Activated CD4-positive, alpha-beta memory T cell treated with anti-CD3 and anti-CD28 coated beads, Interleukin-2, amount 10 ng/mL, durations not matched to agents 7 days and 5 days (primary cell): ENCODE results near the gene RFX1. TPM values are rescaled to one million over a fixed set of nuclear protein-coding genes. Genes with fewer than 3 reads are reported as not detected.
A peak's percentile ranks its signal among the peaks of the same experiment; 100 is the strongest.
"Not testable (repeated sequence)": the region's sequence is repeated elsewhere in the genome, so short reads cannot be mapped to it uniquely, and the experiment has no call there.

Experiments used
- CTCF ChIA-PET: fragments of 350-600 bp; sonication (Branson Sonifier 250); formaldehyde crosslinking; loops from one replicate; lab custom pipeline; 2021; ENCODE audit warnings: antibody characterized with exemption, inconsistent platforms; lab: Charles Lee
- POLR2A ChIA-PET: fragments of 350-600 bp; sonication (Branson Sonifier 250); formaldehyde crosslinking; loops from one replicate; lab custom pipeline; 2021; ENCODE audit warnings: antibody characterized with exemption; lab: Charles Lee
- DNase-seq: peaks from one replicate; pipeline ENCODE4 v3.0.0-alpha.2; 2020
- H3K27ac Mint-ChIP-seq: one replicate; pipeline ENCODE4 v1.8.0; 2021; ENCODE audit warnings: mild to moderate bottlenecking, mixed read lengths
- H3K27me3 Mint-ChIP-seq: one replicate; pipeline ENCODE4 v1.8.0; 2021; ENCODE audit warnings: mixed read lengths
- H3K36me3 Mint-ChIP-seq: one replicate; pipeline ENCODE4 v1.8.0; 2021; ENCODE audit warnings: low read depth, mixed read lengths
- H3K4me1 Mint-ChIP-seq: one replicate; pipeline ENCODE4 v1.8.0; 2021; ENCODE audit warnings: mixed read lengths
- H3K4me3 Mint-ChIP-seq: one replicate; pipeline ENCODE4 v1.8.0; 2021; ENCODE audit warnings: mild to moderate bottlenecking, mixed read lengths
- H3K9me3 Mint-ChIP-seq: one replicate; pipeline ENCODE4 v1.8.0; 2021; ENCODE audit warnings: mixed read lengths
- total RNA-seq, 2 experiments: library from RNA; stranded (reverse); gene quantifications; one replicate each; pipeline ENCODE4 v1.2.3, GENCODE V29; 2021

Gene RFX1
- total RNA-seq, 2 experiments from 2014 or later, result 16.8 to 18.6 TPM

GRCh38 chr19:13969897-13970296 is 36.2 kb downstream of the RFX1 start:
- Mint-ChIP-seq H3K36me3 (peaks cover 16% of the 10 kb centered on the region), H3K4me1 (peaks cover 6% of the 10 kb centered on the region), H3K4me3 (no peak overlapping the region), H3K27ac (no peak overlapping the region), H3K9me3 (no peaks in the 10 kb centered on the region), H3K27me3 (no peaks in the 10 kb centered on the region)
- ChIA-PET POLR2A (interaction anchor here (0.7 to 1.2 kb wide), 3 partner anchors 9 to 85 kb away, joined by 3 read pairs; no protein-coding TSS in a partner anchor), CTCF (interaction anchor here (0.6 kb wide), 1 partner anchor 1273 kb away, joined by 4 read pairs; no protein-coding TSS in a partner anchor)
- DNase-seq, result no peak

- DNase-seq, result no peak
- Mint-ChIP-seq H3K4me3 (no peak overlapping the region), H3K36me3 (peaks cover 14% of the 10 kb centered on the region), H3K27ac (no peak overlapping the region), H3K4me1 (peaks cover 1% of the 10 kb centered on the region), H3K27me3 (no peaks in the 10 kb centered on the region), H3K9me3 (no peaks in the 10 kb centered on the region)
- ChIA-PET POLR2A (no interaction called here), CTCF (no interaction called here)
Measured at GRCh38 chr19:13968999-13969398, 37.1 kb downstream of the RFX1 start.

GRCh38 chr19:13968383-13968935 is 37.7 kb downstream of the RFX1 start:
- CTCF ChIA-PET, result no interaction called here

GRCh38 chr19:13967206-13967605 is 38.9 kb downstream of the RFX1 start:
- H3K27me3 Mint-ChIP-seq, POLR2A ChIA-PET, H3K9me3 Mint-ChIP-seq, CTCF ChIA-PET, H3K4me1 Mint-ChIP-seq, DNase-seq, H3K27ac Mint-ChIP-seq, H3K4me3 Mint-ChIP-seq: not testable (repeated sequence)
- H3K36me3 Mint-ChIP-seq, result peaks cover 12% of the 10 kb centered on the region

More at GRCh38 chr19:13968383-13968935, 37.7 kb downstream of the RFX1 start:
- Mint-ChIP-seq H3K27me3 (no peaks in the 10 kb centered on the region), H3K36me3 (peaks cover 12% of the 10 kb centered on the region), H3K4me3 (no peak overlapping the region), H3K4me1 (no peaks in the 10 kb centered on the region), H3K9me3 (no peaks in the 10 kb centered on the region), H3K27ac (no peak overlapping the region)
- no peak for DNase-seq
- POLR2A ChIA-PET, result no interaction called here

GRCh38 chr19:13966684-13967128 is 39.4 kb downstream of the RFX1 start:
- H3K4me1 Mint-ChIP-seq, result no peaks in the 10 kb centered on the region
- POLR2A ChIA-PET, result no interaction called here
- no peaks in the 10 kb centered on the region for H3K27me3 Mint-ChIP-seq
- H3K36me3 Mint-ChIP-seq, result peaks cover 13% of the 10 kb centered on the region
- H3K27ac Mint-ChIP-seq, result no peak overlapping the region
- no peaks in the 10 kb centered on the region for H3K9me3 Mint-ChIP-seq
- H3K4me3 Mint-ChIP-seq, result no peak overlapping the region
- no peak for DNase-seq
- CTCF ChIA-PET, result no interaction called here

GRCh38 chr19:13965926-13966683 is 40.0 kb downstream of the RFX1 start:
- H3K27ac Mint-ChIP-seq, result no peak overlapping the region
- H3K4me1 Mint-ChIP-seq, result no peaks in the 10 kb centered on the region
- ChIA-PET CTCF (no interaction called here), POLR2A (no interaction called here)
- H3K4me3 Mint-ChIP-seq, result no peak overlapping the region
- DNase-seq, result no peak
- peaks cover 18% of the 10 kb centered on the region for H3K36me3 Mint-ChIP-seq
- H3K27me3 Mint-ChIP-seq, result no peaks in the 10 kb centered on the region
- H3K9me3 Mint-ChIP-seq, result no peaks in the 10 kb centered on the region

- no peaks in the 10 kb centered on the region for H3K27me3 Mint-ChIP-seq
- H3K4me1 Mint-ChIP-seq, result no peaks in the 10 kb centered on the region
- CTCF ChIA-PET, result no interaction called here
- peaks cover 23% of the 10 kb centered on the region for H3K36me3 Mint-ChIP-seq
- DNase-seq, result no peak
- POLR2A ChIA-PET, result no interaction called here
- H3K9me3 Mint-ChIP-seq, result no peaks in the 10 kb centered on the region
- no peak overlapping the region for H3K27ac Mint-ChIP-seq
- H3K4me3 Mint-ChIP-seq, result no peak overlapping the region
Measured at GRCh38 chr19:13965377-13965896, 40.7 kb downstream of the RFX1 start.

GRCh38 chr19:13964776-13965175 is 41.3 kb downstream of the RFX1 start:
- DNase-seq, result no peak
- H3K27ac Mint-ChIP-seq, result peak overlapping the region; percentile 47
- ChIA-PET CTCF (no interaction called here), POLR2A (no interaction called here)
- no peaks in the 10 kb centered on the region for H3K9me3 Mint-ChIP-seq
- H3K27me3 Mint-ChIP-seq, result no peaks in the 10 kb centered on the region
- H3K36me3 Mint-ChIP-seq, result peaks cover 24% of the 10 kb centered on the region
- no peaks in the 10 kb centered on the region for H3K4me1 Mint-ChIP-seq
- H3K4me3 Mint-ChIP-seq, result no peak overlapping the region

DNA sequence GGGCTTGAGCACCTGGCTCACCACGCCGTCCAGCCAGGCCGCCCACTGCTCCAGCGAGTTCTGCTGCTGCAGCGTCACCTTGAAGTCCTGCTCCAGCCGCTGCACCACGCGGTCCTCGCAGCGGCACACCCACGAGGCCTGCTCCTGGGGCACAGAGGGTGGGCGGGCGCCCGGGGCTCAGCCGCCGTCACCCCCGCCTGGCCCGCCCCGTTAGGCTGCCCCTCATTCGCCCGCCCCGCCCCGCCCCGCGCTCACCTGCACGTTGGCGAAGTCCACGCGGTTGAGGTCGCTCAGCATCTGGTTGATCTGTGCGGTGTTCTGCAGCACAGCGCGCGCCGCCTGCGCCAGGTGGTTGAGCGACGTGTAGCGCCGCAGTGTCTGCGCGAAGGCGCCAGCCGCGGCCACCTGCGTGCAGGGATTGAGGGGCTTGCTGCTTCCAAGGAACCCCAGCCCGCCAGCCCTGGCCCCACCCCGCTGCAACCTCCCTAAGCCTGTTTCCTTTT is 42.5 kb downstream of the RFX1 start:
- no peak for DNase-seq
- H3K4me1 Mint-ChIP-seq, result no peaks in the 10 kb centered on the region
- no peak overlapping the region for H3K27ac Mint-ChIP-seq
- POLR2A ChIA-PET, result interaction anchor here (2.6 kb wide), 1 partner anchor 11 kb away, joined by 11 read pairs; the partner anchor contains the start of gene DCAF15
- CTCF ChIA-PET, result no interaction called here
- no peaks in the 10 kb centered on the region for H3K9me3 Mint-ChIP-seq
- H3K27me3 Mint-ChIP-seq, result no peaks in the 10 kb centered on the region
- no peak overlapping the region for H3K4me3 Mint-ChIP-seq
- H3K36me3 Mint-ChIP-seq, result peaks cover 27% of the 10 kb centered on the region

DNA sequence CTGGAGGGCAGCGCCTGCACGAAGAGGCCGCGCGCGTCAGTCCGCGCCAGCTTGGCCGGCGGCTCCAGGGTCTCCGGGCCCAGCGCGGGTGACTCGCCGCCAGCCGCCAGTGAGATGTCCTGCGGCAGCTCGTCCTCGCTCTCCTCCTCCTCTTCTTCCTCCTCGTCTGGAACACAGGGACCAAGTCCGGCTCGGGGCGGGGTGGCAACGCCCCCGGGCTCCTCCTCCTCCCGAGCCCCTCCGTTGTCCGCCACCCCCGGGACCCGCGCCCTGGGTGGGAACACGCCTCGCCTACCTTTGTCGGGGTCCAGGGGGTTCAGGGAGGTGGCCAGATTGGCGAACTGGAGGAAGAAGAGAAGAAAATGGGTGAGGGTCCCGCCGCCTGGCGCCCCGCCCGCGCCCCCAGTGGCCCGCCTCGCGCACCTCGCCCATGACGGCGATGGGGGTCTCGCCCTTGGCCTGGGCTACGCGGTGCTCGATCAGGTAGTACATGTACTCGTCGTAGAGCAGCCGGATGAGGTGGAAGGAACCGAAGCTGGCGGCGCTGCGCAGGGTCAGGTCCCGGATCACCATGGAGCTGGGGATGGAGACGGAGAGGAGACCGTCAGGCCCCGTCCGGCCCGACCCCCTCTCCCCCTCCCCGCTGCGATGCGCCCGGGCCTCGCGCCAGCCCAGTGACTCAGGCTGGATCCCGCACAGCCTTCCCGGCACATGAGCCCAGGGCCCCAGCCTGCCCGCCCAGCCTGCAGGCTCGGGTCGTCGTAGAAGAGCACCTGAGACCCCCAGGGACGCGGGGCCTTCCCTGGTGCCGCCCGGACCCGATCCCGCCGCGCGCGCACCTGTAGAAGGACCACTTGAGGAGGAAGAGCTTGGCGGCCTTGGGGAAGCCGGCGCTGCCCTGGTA is 43.2 kb downstream of the RFX1 start:
- Mint-ChIP-seq H3K27ac (no peak overlapping the region), H3K4me3 (no peak overlapping the region), H3K27me3 (no peaks in the 10 kb centered on the region), H3K36me3 (peaks cover 33% of the 10 kb centered on the region), H3K9me3 (no peaks in the 10 kb centered on the region), H3K4me1 (no peaks in the 10 kb centered on the region)
- ChIA-PET POLR2A (interaction anchor here (1.3 to 2.6 kb wide), 2 partner anchors 10 to 85 kb away, joined by 3 to 11 read pairs; partner anchors contain the start of gene DCAF15), CTCF (no interaction called here)
- no peak for DNase-seq

DNA sequence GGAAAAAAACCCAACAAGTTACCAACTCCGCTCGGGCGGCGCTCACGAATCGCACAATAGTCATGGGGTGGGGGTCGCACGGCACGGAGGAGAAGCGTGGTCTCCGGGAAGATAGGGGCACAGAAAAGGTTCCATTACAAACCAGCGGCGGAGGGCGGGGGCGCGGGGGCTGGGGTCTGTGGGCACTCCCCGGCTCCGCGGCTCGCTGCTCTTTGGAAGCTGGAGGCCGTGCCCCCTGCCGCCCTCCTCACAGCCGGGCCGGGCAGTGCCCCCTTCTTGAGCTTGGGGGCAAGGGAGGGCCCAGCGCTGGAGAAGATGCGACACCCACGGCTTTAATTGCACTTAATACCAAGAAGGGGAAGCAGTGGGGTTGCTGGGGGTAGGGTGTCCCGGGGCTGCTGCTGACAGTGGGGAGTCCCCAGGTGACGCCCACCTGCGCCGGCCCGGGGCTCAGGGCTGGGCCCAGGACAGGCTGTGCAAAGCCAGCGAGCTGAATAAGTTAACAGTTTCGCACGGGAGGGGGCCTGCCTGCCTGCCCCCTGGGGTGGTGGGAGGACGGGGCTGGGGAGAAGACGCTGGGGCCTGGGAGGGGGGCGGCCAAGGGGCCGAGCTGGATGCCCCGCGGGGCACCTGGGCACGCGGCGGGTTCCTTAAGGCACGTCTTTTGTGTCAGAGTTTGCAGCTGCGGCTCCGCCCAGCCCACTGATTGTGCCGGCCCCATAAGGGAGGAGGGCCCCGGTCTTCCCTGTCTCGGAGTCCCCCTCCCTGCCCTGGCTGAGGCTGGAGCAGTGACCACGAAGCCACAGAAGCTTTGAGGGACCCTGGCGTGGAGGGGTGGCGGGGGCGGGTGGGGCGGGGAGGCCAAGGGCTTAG is 44.1 kb downstream of the RFX1 start:
- DNase-seq, result no peak
- Mint-ChIP-seq H3K36me3 (peaks cover 34% of the 10 kb centered on the region), H3K4me1 (no peaks in the 10 kb centered on the region), H3K27ac (no peak overlapping the region), H3K27me3 (no peaks in the 10 kb centered on the region), H3K9me3 (no peaks in the 10 kb centered on the region), H3K4me3 (no peak overlapping the region)
- POLR2A ChIA-PET, result interaction anchor here (1.3 to 2.6 kb wide), 2 partner anchors 9 to 86 kb away, joined by 3 to 11 read pairs; partner anchors contain the start of gene DCAF15
- CTCF ChIA-PET, result no interaction called here
